GM10266 (cell line): ENCODE data around the gene NDUFB1.
A peak's percentile ranks its signal among the peaks of the same experiment; 100 is the strongest.

Source experiments
- DNase-seq: peaks from one replicate; pipeline ENCODE4 v3.0.0; 2012; ENCODE audit errors: extremely low spot score
- TF ChIP-seq, protein P1 (sequence below): IDR thresholded peaks from 2 replicates; pipeline ENCODE4 v1.5.1; 2012; ENCODE audit warnings: mild to moderate bottlenecking, low read depth; ENCODE audit not compliant: control insufficient read depth, insufficient read depth; ENCODE audit errors: missing control alignments

Gene NDUFB1

DNA sequence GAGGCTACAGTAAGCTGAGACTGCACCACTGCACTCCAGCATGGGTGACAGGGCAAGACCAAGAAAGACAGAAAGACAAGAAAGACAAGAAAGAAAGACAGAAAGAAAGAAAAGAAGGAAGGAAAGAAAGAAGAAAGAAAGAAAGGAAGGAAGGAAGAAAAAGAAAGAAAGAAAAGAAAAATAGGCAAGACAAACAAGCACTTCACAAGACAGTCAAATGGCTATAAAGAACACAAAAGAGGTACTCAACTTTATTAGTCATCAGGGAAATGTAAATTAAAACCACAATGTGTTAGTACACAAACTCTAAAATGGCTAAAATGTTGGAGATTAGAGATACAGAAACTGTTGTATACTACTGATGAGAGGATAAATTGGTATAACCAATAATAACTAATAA lies 21.7 kb downstream of the NDUFB1 start:
- DNase-seq = no peak
- TF ChIP-seq, protein P1, sequence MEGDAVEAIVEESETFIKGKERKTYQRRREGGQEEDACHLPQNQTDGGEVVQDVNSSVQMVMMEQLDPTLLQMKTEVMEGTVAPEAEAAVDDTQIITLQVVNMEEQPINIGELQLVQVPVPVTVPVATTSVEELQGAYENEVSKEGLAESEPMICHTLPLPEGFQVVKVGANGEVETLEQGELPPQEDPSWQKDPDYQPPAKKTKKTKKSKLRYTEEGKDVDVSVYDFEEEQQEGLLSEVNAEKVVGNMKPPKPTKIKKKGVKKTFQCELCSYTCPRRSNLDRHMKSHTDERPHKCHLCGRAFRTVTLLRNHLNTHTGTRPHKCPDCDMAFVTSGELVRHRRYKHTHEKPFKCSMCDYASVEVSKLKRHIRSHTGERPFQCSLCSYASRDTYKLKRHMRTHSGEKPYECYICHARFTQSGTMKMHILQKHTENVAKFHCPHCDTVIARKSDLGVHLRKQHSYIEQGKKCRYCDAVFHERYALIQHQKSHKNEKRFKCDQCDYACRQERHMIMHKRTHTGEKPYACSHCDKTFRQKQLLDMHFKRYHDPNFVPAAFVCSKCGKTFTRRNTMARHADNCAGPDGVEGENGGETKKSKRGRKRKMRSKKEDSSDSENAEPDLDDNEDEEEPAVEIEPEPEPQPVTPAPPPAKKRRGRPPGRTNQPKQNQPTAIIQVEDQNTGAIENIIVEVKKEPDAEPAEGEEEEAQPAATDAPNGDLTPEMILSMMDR = no peak

DNA sequence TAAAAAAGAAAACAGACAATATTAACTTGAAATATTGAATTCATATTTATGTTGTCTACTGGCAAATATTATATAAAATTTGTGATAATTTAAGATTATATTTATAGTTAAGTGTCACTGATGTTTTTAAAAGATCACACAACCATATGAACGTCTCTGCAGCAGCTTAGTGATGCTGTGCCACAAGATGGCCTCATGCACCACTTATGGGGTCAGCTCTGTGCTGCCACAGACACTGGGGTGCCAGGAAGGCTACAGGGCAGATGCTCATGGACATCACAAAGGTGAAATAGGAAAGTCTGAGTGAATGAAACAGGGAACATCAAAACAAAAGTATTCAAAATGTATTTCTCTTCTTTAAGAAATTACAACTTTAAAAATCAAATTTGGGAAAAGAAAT lies 28.2 kb downstream of the NDUFB1 start:
- no peak for DNase-seq
- TF ChIP-seq, protein P1 = peak; percentile 33

DNA sequence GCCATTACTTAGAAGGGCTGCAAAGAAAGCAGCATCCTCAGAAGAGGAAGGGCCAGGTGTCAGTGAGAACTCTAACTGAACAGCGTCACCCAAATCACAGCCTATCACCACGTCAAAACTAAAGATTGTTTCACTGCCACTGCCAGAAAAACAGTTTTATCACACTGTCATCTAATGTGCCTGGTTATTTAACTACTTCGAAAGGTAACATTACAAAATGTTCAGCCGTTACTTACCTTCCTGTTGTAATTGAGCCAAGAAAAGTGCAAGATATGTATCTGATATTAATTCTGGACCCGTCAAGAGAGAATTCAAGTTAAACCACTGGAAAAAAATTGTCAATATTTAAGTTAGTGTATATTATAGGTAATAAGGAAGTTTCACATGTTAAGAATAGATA lies 33.0 kb downstream of the NDUFB1 start:
- no peak for DNase-seq
- TF ChIP-seq, protein P1 = no peak

DNA sequence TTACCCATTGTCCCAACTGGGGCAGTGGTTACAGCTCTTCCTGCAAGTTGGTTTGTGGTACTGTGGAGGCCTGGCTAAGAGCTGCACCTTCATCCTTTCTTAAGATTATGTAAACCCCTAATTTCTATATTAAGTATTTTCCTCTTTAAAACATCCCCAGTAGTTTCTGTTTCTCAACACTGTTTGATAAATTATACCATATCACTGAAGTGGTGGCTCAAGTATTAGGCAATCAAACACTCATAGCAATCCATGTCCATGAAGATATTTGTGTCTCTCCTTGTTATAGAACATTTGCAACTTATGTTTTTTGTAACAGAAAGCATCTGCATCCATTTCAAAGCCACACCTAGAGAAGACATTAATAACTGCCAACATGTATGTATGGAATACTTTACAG lies 47.0 kb downstream of the NDUFB1 start:
- TF ChIP-seq, protein P1 = no peak
- no peak for DNase-seq
